Keratinocyte (primary cell): Measurements from ENCODE around the gene OR6C3. TPM values are rescaled to one million over a fixed set of nuclear protein-coding genes. Genes with fewer than 3 reads are reported as not detected.

Experiments used
- DNase-seq: peaks from one replicate; pipeline ENCODE4 v3.0.0-alpha.2; 2011; ENCODE audit warnings: low read depth, missing footprints, low spot score
- FAIRE-seq: peaks from 2 replicates; lab custom pipeline; 2011; peaks lifted over from hg19 to GRCh38; lab: Jason Lieb, UNC
- H2AFZ ChIP-seq: 2 replicates; pipeline ENCODE4 v1.6.0; 2012; ENCODE audit warnings: low read length, control low read depth, inconsistent platforms; ENCODE audit not compliant: control insufficient read depth
- H3K27ac ChIP-seq: 2 replicates; pipeline ENCODE4 v1.5.1; 2011; ENCODE audit warnings: low read length; ENCODE audit not compliant: control insufficient read depth, insufficient read depth
- H3K27me3 ChIP-seq: 3 replicates; pipeline ENCODE4 v1.6.0; 2011; ENCODE audit warnings: low read length; ENCODE audit not compliant: control insufficient read depth, insufficient read depth; ENCODE audit errors: extremely low read depth
- H3K36me3 ChIP-seq, 2 experiments: 2 replicates in 1 of 2; 3 replicates in 1 of 2; pipeline ENCODE4 v1.5.1; 2011; ENCODE audit warnings: low read length in 2 of 2, mild to moderate bottlenecking in 1 of 2; ENCODE audit not compliant: control insufficient read depth in 2 of 2, insufficient read depth in 2 of 2; ENCODE audit errors: extremely low read depth in 1 of 2
- H3K4me1 ChIP-seq: 3 replicates; pipeline ENCODE4 v1.5.1; 2011; ENCODE audit warnings: low read length; ENCODE audit not compliant: control insufficient read depth, insufficient read depth; ENCODE audit errors: extremely low read depth
- H3K4me2 ChIP-seq: 3 replicates; pipeline ENCODE4 v1.6.0; 2011; ENCODE audit warnings: low read depth, low read length; ENCODE audit not compliant: control insufficient read depth, insufficient read depth; ENCODE audit errors: extremely low read depth
- H3K4me3 ChIP-seq, 3 experiments: fragments of 200-600 bp in 1 of 3; sonication (generic) in 1 of 3; 2 replicates in 2 of 3; 3 replicates in 1 of 3; pipeline ENCODE4 v1.5.1; 2011 to 2016; ENCODE audit warnings: low read length in 3 of 3, mild to moderate bottlenecking in 3 of 3, control low read depth in 2 of 3, inconsistent platforms in 1 of 3, low read depth in 1 of 3, mixed read lengths in 1 of 3, mixed run types in 1 of 3, moderate library complexity in 1 of 3; ENCODE audit not compliant: control insufficient read depth in 2 of 3, insufficient read depth in 2 of 3; ENCODE audit errors: extremely low read depth in 1 of 3
- H3K79me2 ChIP-seq: 2 replicates; pipeline ENCODE4 v1.6.0; 2012; ENCODE audit warnings: low read length; ENCODE audit not compliant: control insufficient read depth, insufficient read depth
- H3K9ac ChIP-seq: 3 replicates; pipeline ENCODE4 v1.6.0; 2011; ENCODE audit warnings: low read length; ENCODE audit not compliant: control insufficient read depth, insufficient read depth; ENCODE audit errors: extremely low read depth
- H3K9me1 ChIP-seq: 3 replicates; pipeline ENCODE4 v1.6.0; 2011; ENCODE audit warnings: low read length; ENCODE audit not compliant: control insufficient read depth, insufficient read depth; ENCODE audit errors: extremely low read depth
- H3K9me3 ChIP-seq: 2 replicates; pipeline ENCODE4 v1.5.1; 2012; ENCODE audit warnings: low read depth, low read length; ENCODE audit not compliant: control insufficient read depth
- H4K20me1 ChIP-seq: 3 replicates; pipeline ENCODE4 v1.6.0; 2011; ENCODE audit warnings: low read length; ENCODE audit not compliant: control insufficient read depth, insufficient read depth; ENCODE audit errors: extremely low read depth
- EZH2 ChIP-seq: IDR thresholded peaks from one replicate; pipeline ENCODE4 v1.6.1; 2012; ENCODE audit warnings: inconsistent platforms, mild to moderate bottlenecking, low read length, moderate library complexity
- dilution Hi-C: fragments of 300-500 bp; cut with MboI; formaldehyde crosslinking; loops from one replicate; pipeline ENCODE4 v1.7.0; 2020; ENCODE audit warnings: low sequenced_read_pairs; ENCODE audit not compliant: extremely low pct_ligation_motif_present
- polyA plus RNA-seq, 5 experiments: library from polyadenylated mRNA; depleted of rRNA in 3 of 5; stranded (reverse) in 3 of 5; stranded (forward) in 1 of 5; unstranded in 1 of 5; fragments of >200 nt; gene quantifications; 1 replicate in 1 of 5; 2 replicates in 3 of 5; 3 replicates in 1 of 5; pipeline versions ENCODE4 v1.2.1 to v1.2.3, GENCODE V29; 2011 to 2012; ENCODE audit warnings: missing spikeins in 2 of 5, low read depth in 1 of 5, low replicate concordance in 1 of 5
- TF ChIP-seq, protein P1 (sequence below), 3 experiments: IDR thresholded peaks in 1 of 3; conservative IDR thresholded peaks in 1 of 3; optimal IDR thresholded peaks in 1 of 3; 2 replicates in 2 of 3; 3 replicates in 1 of 3; pipeline versions ENCODE3 to v1.5.1; 2011; ENCODE audit warnings: low read length in 3 of 3, mild to moderate bottlenecking in 3 of 3, moderate library complexity in 2 of 3, control low read depth in 1 of 3, inconsistent platforms in 1 of 3; ENCODE audit not compliant: insufficient read depth in 2 of 3; ENCODE audit errors: extremely low read depth in 1 of 3

Gene OR6C3
- polyA plus RNA-seq, 1 donor (not counting 4 experiments of a cell fraction or from before 2014, with no cell fraction given) = not detected

DNA sequence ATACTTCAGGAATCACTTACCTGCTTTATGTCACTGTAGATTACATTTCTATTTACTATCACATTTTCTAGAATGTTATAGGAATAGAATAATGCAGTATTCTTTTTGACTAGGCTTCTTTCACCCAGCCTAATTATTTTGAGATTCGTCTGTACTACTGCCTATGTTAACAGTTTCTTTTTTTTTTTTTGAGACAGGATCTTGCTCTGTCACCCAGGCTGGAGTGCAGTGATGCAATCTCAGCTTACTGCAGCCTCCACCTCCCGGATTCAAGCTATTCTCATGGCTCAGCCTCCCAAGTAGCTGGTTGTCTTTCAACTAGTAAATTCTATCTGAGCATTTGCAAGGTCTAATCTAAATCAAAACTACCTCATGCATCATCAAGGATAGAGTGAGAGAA, 40.5 kb upstream of the OR6C3 start:
- DNase-seq = no peak
- Histone ChIP-seq H3K9me1 (no peaks in the 10 kb centered on the region), H3K4me1 (no peaks in the 10 kb centered on the region), H3K36me3 (no peaks in the 10 kb centered on the region), H3K27ac (no peak overlapping the region), H3K9me3 (no peaks in the 10 kb centered on the region), H3K9ac (no peak overlapping the region), H3K4me3 (no peak overlapping the region), H2AFZ (no peak overlapping the region), H3K79me2 (no peaks in the 10 kb centered on the region), H4K20me1 (no peaks in the 10 kb centered on the region), H3K4me2 (no peak overlapping the region), H3K27me3 (no peaks in the 10 kb centered on the region)
- no peak for FAIRE-seq
- TF ChIP-seq EZH2 = no peak
- TF ChIP-seq, protein P1, sequence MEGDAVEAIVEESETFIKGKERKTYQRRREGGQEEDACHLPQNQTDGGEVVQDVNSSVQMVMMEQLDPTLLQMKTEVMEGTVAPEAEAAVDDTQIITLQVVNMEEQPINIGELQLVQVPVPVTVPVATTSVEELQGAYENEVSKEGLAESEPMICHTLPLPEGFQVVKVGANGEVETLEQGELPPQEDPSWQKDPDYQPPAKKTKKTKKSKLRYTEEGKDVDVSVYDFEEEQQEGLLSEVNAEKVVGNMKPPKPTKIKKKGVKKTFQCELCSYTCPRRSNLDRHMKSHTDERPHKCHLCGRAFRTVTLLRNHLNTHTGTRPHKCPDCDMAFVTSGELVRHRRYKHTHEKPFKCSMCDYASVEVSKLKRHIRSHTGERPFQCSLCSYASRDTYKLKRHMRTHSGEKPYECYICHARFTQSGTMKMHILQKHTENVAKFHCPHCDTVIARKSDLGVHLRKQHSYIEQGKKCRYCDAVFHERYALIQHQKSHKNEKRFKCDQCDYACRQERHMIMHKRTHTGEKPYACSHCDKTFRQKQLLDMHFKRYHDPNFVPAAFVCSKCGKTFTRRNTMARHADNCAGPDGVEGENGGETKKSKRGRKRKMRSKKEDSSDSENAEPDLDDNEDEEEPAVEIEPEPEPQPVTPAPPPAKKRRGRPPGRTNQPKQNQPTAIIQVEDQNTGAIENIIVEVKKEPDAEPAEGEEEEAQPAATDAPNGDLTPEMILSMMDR (optimal IDR thresholded peaks at IDR 0.05 in 1 of 3, IDR thresholded peaks at IDR 0.05 in 1 of 3, conservative IDR thresholded peaks at IDR 0.05 in 1 of 3; ENCODE audit: extremely low read depth in 1 of 3, insufficient read depth in 2 of 3, low read length in 3 of 3) = no peak
- dilution Hi-C loops = no loop called here

DNA sequence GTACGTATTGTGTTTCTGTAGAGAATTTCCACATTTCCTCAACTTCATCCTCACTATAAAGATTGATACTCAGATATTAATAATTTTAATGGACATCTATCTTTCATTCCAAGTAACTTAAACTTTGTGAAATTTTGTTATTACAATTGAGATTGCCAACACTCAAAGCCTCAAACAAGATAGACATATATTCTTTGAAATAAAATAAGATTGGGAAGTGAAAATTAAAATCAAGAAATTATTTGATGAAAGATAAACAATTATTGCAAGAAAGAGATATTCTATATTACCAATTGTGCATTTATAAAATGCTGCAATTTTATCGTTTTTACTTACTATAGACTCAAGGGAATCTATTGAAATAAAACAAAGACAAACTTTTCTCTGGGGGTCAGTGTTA, 34.1 kb upstream of the OR6C3 start, which contains the start of gene OR6C6:
Gene OR6C6 (minus strand): TSS at position 101 of the 400 bp plus-strand sequence. CDS start 1,337 bp downstream, outside the sequence.
- DNase-seq (no peak), FAIRE-seq (no peak)
- H3K9ac ChIP-seq = no peak within 1 kb of the TSS
- no peak within 1 kb of the TSS for H3K4me3 ChIP-seq
- no peaks in the 10 kb centered on the region for H3K36me3 ChIP-seq
- dilution Hi-C loops = no loop called here
- H3K9me1 ChIP-seq = no peaks in the 10 kb centered on the region
- no peak within 1 kb of the TSS for H2AFZ ChIP-seq
- H3K79me2 ChIP-seq = no peaks in the 10 kb centered on the region
- no peak within 1 kb of the TSS for H3K4me2 ChIP-seq
- H3K27ac ChIP-seq = no peak within 1 kb of the TSS
- TF ChIP-seq EZH2 = no peak
- TF ChIP-seq, protein P1 (optimal IDR thresholded peaks at IDR 0.05 in 1 of 3, IDR thresholded peaks at IDR 0.05 in 1 of 3, conservative IDR thresholded peaks at IDR 0.05 in 1 of 3; ENCODE audit: extremely low read depth in 1 of 3, insufficient read depth in 2 of 3, low read length in 3 of 3) = no peak
- H3K9me3 ChIP-seq = no peaks in the 10 kb centered on the region
- no peaks in the 10 kb centered on the region for H3K4me1 ChIP-seq
- no peaks in the 10 kb centered on the region for H3K27me3 ChIP-seq
- H4K20me1 ChIP-seq = no peaks in the 10 kb centered on the region
